Stimulated activated naive B cell treated with anti-CD40 and anti-IgM and Interleukin-4, amounts not matched to agents 10 μg/mL and 1 μg/mL and 100 μg/mL, for 72 hours (primary cell): ENCODE results near the gene SLC25A10.
"Not testable (repeated sequence)": the region's sequence is repeated elsewhere in the genome, so short reads cannot be mapped to it uniquely, and the experiment has no call there.

Source experiments
- ATAC-seq, 2 donors: fragments of 150-1000 bp; cut with Tn5 transposase; replicated peaks; 2 replicates each; pipeline ENCODE4 v1.10.0; 2021; ENCODE audit warnings: moderate library complexity in 1 of 2
- DNase-seq: peaks from one replicate; pipeline ENCODE4 v3.0.0; 2021
- H3K27ac Mint-ChIP-seq: one replicate; pipeline ENCODE4 v1.8.0; 2022; ENCODE audit warnings: mild to moderate bottlenecking, mixed read lengths
- H3K27me3 Mint-ChIP-seq, 2 donors: one replicate each; pipeline ENCODE4 v1.8.0; 2022; ENCODE audit warnings: mixed read lengths in 2 of 2
- H3K36me3 Mint-ChIP-seq, 2 donors: one replicate each; pipeline ENCODE4 v1.8.0; 2022; ENCODE audit warnings: mixed read lengths in 2 of 2, mild to moderate bottlenecking in 1 of 2
- H3K4me1 Mint-ChIP-seq, 2 donors: one replicate each; pipeline ENCODE4 v1.8.0; 2022; ENCODE audit warnings: mixed read lengths in 2 of 2, mild to moderate bottlenecking in 1 of 2
- H3K4me3 Mint-ChIP-seq, 2 donors: one replicate each; pipeline ENCODE4 v1.8.0; 2022; ENCODE audit warnings: mild to moderate bottlenecking in 2 of 2, mixed read lengths in 2 of 2, moderate library complexity in 1 of 2
- H3K9me3 Mint-ChIP-seq, 2 donors: one replicate each; pipeline ENCODE4 v1.8.0; 2022; ENCODE audit warnings: mixed read lengths in 2 of 2, mild to moderate bottlenecking in 1 of 2

The SLC25A10 gene

DNA sequence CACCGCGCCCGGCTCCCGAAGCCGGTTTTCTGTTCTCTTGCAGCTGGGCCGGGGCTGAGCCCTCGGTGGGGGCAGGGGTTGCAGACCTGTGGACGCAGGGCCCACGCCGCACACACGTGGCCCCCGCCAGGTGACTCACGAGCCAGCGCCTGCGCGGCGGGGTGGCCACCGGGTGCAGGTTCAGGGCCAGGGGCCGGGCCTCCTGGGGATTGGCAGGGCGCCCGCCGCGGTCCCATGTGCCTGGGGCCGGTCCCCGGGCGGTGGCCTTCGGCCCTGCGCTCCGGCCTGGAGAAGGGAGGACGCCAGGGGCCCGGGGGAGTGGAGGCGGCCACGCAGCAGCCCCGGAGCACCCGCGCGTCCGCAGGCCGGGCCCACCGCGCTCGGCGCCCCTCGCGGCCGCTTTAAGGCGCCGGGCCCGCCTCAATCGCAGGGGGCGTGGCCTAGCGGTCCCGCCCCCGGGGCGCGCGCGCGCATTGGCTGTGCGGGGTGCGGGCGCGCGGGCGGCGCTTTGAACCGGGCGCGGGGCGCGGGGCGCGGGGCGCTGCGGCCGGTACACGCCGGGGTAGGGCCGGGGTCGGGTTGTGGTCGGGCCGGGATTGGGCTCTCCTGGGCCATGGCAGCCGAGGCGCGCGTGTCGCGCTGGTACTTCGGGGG, at the start of gene SLC25A10:
TSS of gene SLC25A10 (plus strand) at position 471 of the 654 bp plus-strand sequence. CDS start at position 614, 143 bp downstream.
- Mint-ChIP-seq H3K27ac (peak within 1 kb of the TSS; percentile 92), H3K9me3 (no peaks in the 10 kb centered on the region), H3K27me3 (no peaks in the 10 kb centered on the region), H3K4me3 (peak within 1 kb of the TSS; percentile 82 to 87), H3K4me1 (peaks cover 15 to 40% of the 10 kb centered on the region in 2 donors), H3K36me3 (peaks cover 8 to 20% of the 10 kb centered on the region in 2 donors)
- DNase-seq (peak; percentile 74), ATAC-seq (peak; percentile 83 to 87)

- Mint-ChIP-seq H3K27me3 (no peaks in the 10 kb centered on the region), H3K27ac (peak overlapping the region; percentile 37), H3K4me1 (peaks cover 21 to 38% of the 10 kb centered on the region in 2 donors)
Measured at GRCh38 chr17:81664051-81664470, 48.0 kb upstream of the SLC25A10 start.

DNA sequence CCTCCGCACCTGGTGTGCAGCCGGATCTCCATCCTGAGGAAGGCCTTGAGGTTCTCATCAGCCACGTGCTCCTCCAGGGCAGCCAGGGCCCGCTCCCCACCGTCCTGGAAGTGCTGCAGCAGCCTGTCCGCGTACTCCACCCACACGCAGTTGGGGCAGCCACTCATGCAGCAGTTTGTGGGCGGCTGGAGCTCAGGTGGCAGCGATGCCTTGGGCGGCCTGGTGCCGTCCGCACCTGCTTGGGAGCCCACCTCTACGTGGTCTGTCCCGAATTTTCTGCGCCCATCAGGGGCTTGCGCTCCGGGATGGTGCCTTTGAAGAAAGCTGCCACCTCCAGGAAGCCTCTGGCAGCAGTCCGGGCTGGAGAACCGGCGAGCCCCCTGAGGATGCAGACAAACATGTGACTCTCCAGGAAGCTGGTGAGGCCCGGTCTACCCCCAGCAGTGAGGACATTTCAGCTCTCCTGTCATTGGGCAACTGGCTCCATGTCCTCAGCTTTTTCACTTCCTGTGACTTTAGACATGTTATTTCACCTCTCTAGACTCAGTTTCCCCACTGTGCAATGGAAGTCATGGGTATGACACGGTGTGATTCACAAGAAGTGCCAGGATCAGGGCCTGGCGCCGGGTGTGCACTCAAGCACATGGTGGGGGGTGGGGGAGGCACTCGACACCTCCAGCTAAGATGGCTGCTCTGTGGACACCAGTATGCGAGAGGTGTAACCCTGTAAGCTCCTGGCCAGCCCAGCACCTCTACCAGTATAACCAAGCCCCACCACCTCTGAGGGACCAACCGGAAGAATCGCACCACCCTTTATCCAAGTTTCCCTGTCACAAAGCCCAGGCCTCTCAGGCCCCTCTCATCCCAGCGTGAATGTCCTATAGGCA, 46.6 kb upstream of the SLC25A10 start:
- Mint-ChIP-seq H3K27me3 (no peaks in the 10 kb centered on the region), H3K27ac (peak overlapping the region; percentile 96), H3K4me3 (peak overlapping the region; percentile 90), H3K9me3 (no peaks in the 10 kb centered on the region), H3K36me3 (peaks cover 35 to 50% of the 10 kb centered on the region in 2 donors), H3K4me1 (peaks cover 21 to 38% of the 10 kb centered on the region in 2 donors)
- ATAC-seq (peak; percentile 42 to 45), DNase-seq (no peak)

More at GRCh38 chr17:81664051-81664470, 48.0 kb upstream of the SLC25A10 start:
- peak overlapping the region; percentile 13 to 32 for H3K4me3 Mint-ChIP-seq
- no peak for ATAC-seq
- DNase-seq, result no peak
- H3K36me3 Mint-ChIP-seq, result peaks cover 26 to 37% of the 10 kb centered on the region in 2 donors
- H3K9me3 Mint-ChIP-seq, result no peaks in the 10 kb centered on the region

- H3K27me3 Mint-ChIP-seq, result no peaks in the 10 kb centered on the region
- ATAC-seq, result no peak
- DNase-seq, result no peak
- H3K9me3 Mint-ChIP-seq, result no peaks in the 10 kb centered on the region
- peak overlapping the region; percentile 90 for H3K4me3 Mint-ChIP-seq
- H3K27ac Mint-ChIP-seq, result peak overlapping the region; percentile 96
- peaks cover 21 to 38% of the 10 kb centered on the region in 2 donors for H3K4me1 Mint-ChIP-seq
- peaks cover 35 to 50% of the 10 kb centered on the region in 2 donors for H3K36me3 Mint-ChIP-seq
Measured at GRCh38 chr17:81666092-81666341, 46.1 kb upstream of the SLC25A10 start.

- no peaks in the 10 kb centered on the region for H3K27me3 Mint-ChIP-seq
- DNase-seq, result peak; percentile 94
- peak; percentile 94 to 96 for ATAC-seq
- H3K4me1 Mint-ChIP-seq, result peaks cover 21 to 38% of the 10 kb centered on the region in 2 donors
- H3K36me3 Mint-ChIP-seq, result peaks cover 35 to 55% of the 10 kb centered on the region in 2 donors
- peak within 1 kb of the TSS; percentile 90 for H3K4me3 Mint-ChIP-seq
- H3K27ac Mint-ChIP-seq, result peak within 1 kb of the TSS; percentile 96
- no peaks in the 10 kb centered on the region for H3K9me3 Mint-ChIP-seq
Measured at GRCh38 chr17:81666342-81667191, 45.5 kb upstream of the SLC25A10 start, which contains the start of the genes CCDC137 and OXLD1. CCDC137 (plus strand) TSS chr17:81666737; CDS start chr17:81666767, 30 bp downstream. OXLD1 (minus strand) TSS chr17:81666605; CDS start chr17:81666577, 28 bp downstream.

GRCh38 chr17:81667754-81668153, 44.3 kb upstream of the SLC25A10 start:
- H3K27ac Mint-ChIP-seq, result peak overlapping the region; percentile 96
- H3K4me3 Mint-ChIP-seq, result peak overlapping the region; percentile 90
- peaks cover 46 to 63% of the 10 kb centered on the region in 2 donors for H3K36me3 Mint-ChIP-seq
- ATAC-seq (no peak), DNase-seq (no peak)
- peaks cover 21 to 43% of the 10 kb centered on the region in 2 donors for H3K4me1 Mint-ChIP-seq
- H3K9me3 Mint-ChIP-seq, result no peaks in the 10 kb centered on the region
- no peaks in the 10 kb centered on the region for H3K27me3 Mint-ChIP-seq

DNA sequence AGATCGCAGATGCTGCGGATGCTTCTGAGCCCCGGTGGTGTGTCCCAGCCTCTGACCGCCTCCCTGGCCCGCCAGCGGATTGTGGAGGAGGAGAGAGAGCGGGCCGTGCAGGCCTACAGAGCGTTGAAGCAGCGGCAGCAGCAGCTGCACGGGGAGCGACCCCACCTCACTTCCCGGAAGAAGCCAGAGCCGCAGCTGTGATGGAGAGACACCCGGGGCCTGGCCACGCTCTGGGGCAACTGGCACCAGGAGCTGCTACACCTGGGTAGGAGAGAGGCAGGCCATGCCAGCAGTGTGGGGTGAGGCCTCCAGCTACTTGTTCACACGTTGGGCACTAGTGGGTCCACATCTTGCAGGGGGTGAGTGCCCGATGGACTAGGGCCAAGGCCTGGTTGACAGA, 39.6 kb upstream of the SLC25A10 start:
- H3K27me3 Mint-ChIP-seq, result no peaks in the 10 kb centered on the region

GRCh38 chr17:81672954-81673353, 39.1 kb upstream of the SLC25A10 start:
- Mint-ChIP-seq H3K4me1 (peaks cover 14 to 45% of the 10 kb centered on the region in 2 donors), H3K4me3 (no peak overlapping the region), H3K9me3 (no peaks in the 10 kb centered on the region), H3K27me3 (no peaks in the 10 kb centered on the region), H3K36me3 (peaks cover 40 to 48% of the 10 kb centered on the region in 2 donors), H3K27ac (no peak overlapping the region)
- ATAC-seq (no peak), DNase-seq (no peak)

More for the DNA sequence above, 39.6 kb upstream of the SLC25A10 start:
- Mint-ChIP-seq H3K4me3 (no peak overlapping the region), H3K4me1 (peaks cover 19 to 50% of the 10 kb centered on the region in 2 donors), H3K9me3 (no peaks in the 10 kb centered on the region), H3K27ac (no peak overlapping the region), H3K36me3 (peaks cover 45 to 50% of the 10 kb centered on the region in 2 donors)
- ATAC-seq, result no peak
- no peak for DNase-seq

DNA sequence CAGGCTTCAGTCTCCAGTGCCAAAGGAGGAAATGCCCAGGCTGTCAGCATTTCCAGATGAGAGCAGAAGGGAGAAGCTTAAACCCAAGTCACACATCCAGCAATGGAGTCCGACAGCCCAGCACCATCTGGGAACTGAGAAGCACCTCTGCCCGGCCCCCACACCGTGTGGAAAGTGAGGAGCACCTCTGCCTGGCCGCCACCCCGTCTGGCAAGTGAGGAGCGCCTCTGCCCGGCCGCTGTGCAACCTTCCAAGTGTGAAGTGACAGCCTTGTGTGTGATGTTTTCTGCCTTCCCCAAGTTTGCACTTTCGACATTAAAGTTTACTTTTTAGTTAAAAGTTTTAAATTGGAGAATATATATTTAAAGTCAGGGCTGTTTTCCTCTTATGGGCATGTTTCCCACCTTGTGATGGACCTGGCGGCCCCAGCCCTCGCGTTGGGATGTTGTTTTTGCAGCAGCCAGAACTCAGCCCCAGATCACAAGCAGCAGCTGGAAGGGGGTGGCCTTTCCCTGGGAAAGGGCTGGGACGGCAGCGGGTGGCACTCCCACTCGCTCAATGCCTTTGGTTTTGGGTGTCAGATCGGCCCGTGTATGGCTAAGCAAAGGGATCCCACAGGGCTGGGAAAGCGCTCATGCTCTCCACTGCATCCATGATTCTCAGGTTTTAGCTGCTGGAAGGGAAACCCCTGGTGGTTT, 38.4 kb upstream of the SLC25A10 start:
- Mint-ChIP-seq H3K4me3 (no peak overlapping the region), H3K27me3 (no peaks in the 10 kb centered on the region), H3K9me3 (no peaks in the 10 kb centered on the region), H3K4me1 (peaks cover 9 to 38% of the 10 kb centered on the region in 2 donors), H3K36me3 (peaks cover 38 to 43% of the 10 kb centered on the region in 2 donors), H3K27ac (no peak overlapping the region)
- ATAC-seq (no peak), DNase-seq (no peak)

DNA sequence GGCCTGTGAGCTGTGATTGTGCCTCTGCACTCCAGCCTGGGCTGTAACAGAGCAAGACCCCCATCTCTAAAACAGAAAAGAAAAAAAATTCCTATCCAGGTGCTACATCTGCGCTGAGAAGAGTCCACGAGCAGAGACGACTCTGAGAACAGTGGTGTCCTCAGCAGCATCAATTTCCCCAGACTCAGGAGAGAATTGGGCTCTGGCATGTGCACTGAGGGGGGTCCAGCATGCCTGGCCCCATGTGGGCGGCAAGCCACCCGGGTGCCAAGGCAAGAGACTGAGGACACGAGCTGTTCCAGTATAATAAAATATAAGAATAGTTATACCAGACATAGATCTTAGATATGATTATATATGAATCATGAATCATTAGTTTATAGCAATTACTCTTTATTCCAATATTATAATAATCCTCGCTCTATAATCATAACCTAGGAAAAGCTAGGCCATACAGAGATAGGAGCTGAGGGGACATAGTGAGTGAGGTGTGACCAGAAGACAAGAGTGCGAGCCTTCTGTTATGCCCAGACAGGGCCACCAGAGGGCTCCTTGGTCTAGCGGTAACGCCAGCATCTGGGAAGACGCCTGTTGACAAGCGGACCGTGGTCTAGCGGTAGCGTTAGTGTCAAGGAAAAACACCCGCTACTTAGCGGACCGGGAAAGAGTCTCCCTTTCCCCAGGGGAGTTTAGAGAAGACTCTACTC, 36.4 kb upstream of the SLC25A10 start:
- H3K4me3 Mint-ChIP-seq, DNase-seq, H3K27me3 Mint-ChIP-seq, H3K9me3 Mint-ChIP-seq: not testable (repeated sequence)
- ATAC-seq, result peak; percentile 25 to 44
- Mint-ChIP-seq H3K4me1 (peaks cover 11 to 36% of the 10 kb centered on the region in 2 donors), H3K27ac (peak overlapping the region; percentile 62), H3K36me3 (peaks cover 27 to 38% of the 10 kb centered on the region in 2 donors)

DNA sequence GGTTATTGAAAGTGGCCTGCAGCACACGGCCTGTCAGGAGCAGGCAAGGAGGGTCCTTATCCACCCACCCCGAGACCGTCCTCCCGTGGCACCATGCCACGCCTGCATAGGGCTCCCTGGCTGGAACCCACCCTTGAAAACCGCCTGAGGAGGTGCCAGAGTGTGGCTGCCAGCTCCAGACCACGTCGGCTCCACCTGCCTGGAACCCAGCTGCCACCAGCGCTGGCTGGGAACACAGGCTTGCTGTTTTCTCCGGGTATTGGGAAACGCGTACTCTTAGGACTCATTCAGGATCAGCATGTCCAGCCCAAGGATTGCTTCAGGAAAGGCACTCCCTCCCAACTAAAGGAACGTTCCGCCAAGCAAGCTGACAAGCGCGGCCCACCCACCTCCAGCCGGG, 35.2 kb upstream of the SLC25A10 start:
- Mint-ChIP-seq H3K27me3 (no peaks in the 10 kb centered on the region), H3K27ac (peak overlapping the region; percentile 25), H3K4me3 (no peak overlapping the region), H3K4me1 (peaks cover 14 to 39% of the 10 kb centered on the region in 2 donors), H3K9me3 (no peaks in the 10 kb centered on the region), H3K36me3 (peaks cover 31% of the 10 kb centered on the region in 2 donors)
- ATAC-seq (no peak), DNase-seq (no peak)

GRCh38 chr17:81680150-81680549, 31.9 kb upstream of the SLC25A10 start:
- H3K4me1 Mint-ChIP-seq, result peaks cover 21 to 37% of the 10 kb centered on the region in 2 donors
- H3K4me3 Mint-ChIP-seq, result no peak overlapping the region
- H3K27ac Mint-ChIP-seq, result no peak overlapping the region
- DNase-seq (no peak), ATAC-seq (no peak)
- H3K9me3 Mint-ChIP-seq, result no peaks in the 10 kb centered on the region
- no peaks in the 10 kb centered on the region for H3K27me3 Mint-ChIP-seq
- peaks cover 13 to 25% of the 10 kb centered on the region in 2 donors for H3K36me3 Mint-ChIP-seq

DNA sequence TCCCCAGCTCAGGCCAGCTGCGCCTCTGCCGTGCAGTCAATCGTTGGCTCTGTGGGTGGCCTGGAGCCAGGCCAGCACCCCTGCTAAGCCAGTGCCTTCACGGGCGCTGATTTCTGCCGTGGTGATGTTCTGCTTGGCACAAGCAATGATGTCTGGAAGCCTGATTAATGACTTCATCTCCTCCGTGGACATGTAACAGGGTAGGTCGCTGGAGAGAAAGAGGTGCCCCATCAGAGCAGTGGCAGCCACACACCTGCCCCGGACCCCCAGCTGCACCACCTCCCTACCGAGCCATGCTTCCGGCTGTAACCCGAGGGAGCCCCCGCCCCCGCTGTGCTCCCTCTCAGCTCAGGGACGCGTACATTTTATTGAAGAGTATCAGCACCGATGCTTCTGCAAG, 30.4 kb upstream of the SLC25A10 start:
- Mint-ChIP-seq H3K4me3 (peak overlapping the region; percentile 30 to 36), H3K36me3 (peaks cover 17 to 28% of the 10 kb centered on the region in 2 donors), H3K9me3 (no peaks in the 10 kb centered on the region), H3K27ac (peak overlapping the region; percentile 56), H3K27me3 (no peaks in the 10 kb centered on the region), H3K4me1 (peaks cover 24 to 35% of the 10 kb centered on the region in 2 donors)
- DNase-seq (no peak), ATAC-seq (no peak)
